ENCODE data around the gene DLGAP4.
"Not testable (repeated sequence)": the region's sequence is repeated elsewhere in the genome, so short reads cannot be mapped to it uniquely, and the experiment has no call there.

DLGAP4 gene

GRCh38 chr20:36487069-36487468 is 180.9 kb downstream of the DLGAP4 start:
- FAIRE-seq (no peak), DNase-seq (ENCODE audit: insufficient read length, low spot score) (no peak)

GRCh38 chr20:36490191-36490590 is 184.1 kb downstream of the DLGAP4 start:
- DNase-seq (ENCODE audit: insufficient read length, low spot score) (no peak), FAIRE-seq (no peak)

- peak; percentile 84 for FAIRE-seq
Observed at GRCh38 chr20:36491901-36492617, 185.9 kb downstream of the DLGAP4 start.

GRCh38 chr20:36493051-36493800 is 187.1 kb downstream of the DLGAP4 start:
- peak; percentile 21 for FAIRE-seq
- no peak for DNase-seq (ENCODE audit: insufficient read length, low spot score)

More at GRCh38 chr20:36491901-36492617, 185.9 kb downstream of the DLGAP4 start:
- peak; percentile 62 for DNase-seq (ENCODE audit: insufficient read length, low spot score)

- DNase-seq (ENCODE audit: insufficient read length, low spot score) (no peak), FAIRE-seq (no peak)
Observed at GRCh38 chr20:36493801-36494114, 187.6 kb downstream of the DLGAP4 start.

GRCh38 chr20:36496707-36497669 is 190.8 kb downstream of the DLGAP4 start:
- FAIRE-seq: no peak
- no peak for DNase-seq (ENCODE audit: insufficient read length, low spot score)

GRCh38 chr20:36497856-36498255 is 191.7 kb downstream of the DLGAP4 start:
- DNase-seq (ENCODE audit: insufficient read length, low spot score): no peak
- FAIRE-seq: no peak

- DNase-seq (ENCODE audit: insufficient read length, low spot score) (no peak), FAIRE-seq (no peak)
Observed at GRCh38 chr20:36498386-36499179, 192.4 kb downstream of the DLGAP4 start.

GRCh38 chr20:36499211-36499610 is 193.1 kb downstream of the DLGAP4 start:
- no peak for DNase-seq (ENCODE audit: insufficient read length, low spot score)
- no peak for FAIRE-seq

GRCh38 chr20:36499723-36500501 is 193.8 kb downstream of the DLGAP4 start:
- DNase-seq (ENCODE audit: insufficient read length, low spot score): no peak
- no peak for FAIRE-seq

GRCh38 chr20:36501367-36502006 is 195.3 kb downstream of the DLGAP4 start:
- DNase-seq (ENCODE audit: insufficient read length, low spot score) (no peak), FAIRE-seq (no peak)

- DNase-seq (ENCODE audit: insufficient read length, low spot score): no peak
- no peak for FAIRE-seq
Observed at GRCh38 chr20:36504295-36504694, 198.2 kb downstream of the DLGAP4 start.

GRCh38 chr20:36506253-36506652 is 200.1 kb downstream of the DLGAP4 start:
- FAIRE-seq: no peak

GRCh38 chr20:36507746-36508145 is 201.6 kb downstream of the DLGAP4 start:
- FAIRE-seq: no peak
- no peak for DNase-seq (ENCODE audit: insufficient read length, low spot score)

More at GRCh38 chr20:36506253-36506652, 200.1 kb downstream of the DLGAP4 start:
- DNase-seq (ENCODE audit: insufficient read length, low spot score): no peak

- DNase-seq (ENCODE audit: insufficient read length, low spot score): no peak
- no peak for FAIRE-seq
Observed at GRCh38 chr20:36519012-36519719, 213.0 kb downstream of the DLGAP4 start.

GRCh38 chr20:36519944-36520343 is 213.8 kb downstream of the DLGAP4 start:
- FAIRE-seq: no peak

GRCh38 chr20:36521526-36521925 is 215.4 kb downstream of the DLGAP4 start:
- FAIRE-seq: no peak
- DNase-seq (ENCODE audit: insufficient read length, low spot score): no peak

More at GRCh38 chr20:36519944-36520343, 213.8 kb downstream of the DLGAP4 start:
- DNase-seq (ENCODE audit: insufficient read length, low spot score): no peak

- not testable (repeated sequence) for DNase-seq (ENCODE audit: insufficient read length, low spot score); FAIRE-seq
Observed at GRCh38 chr20:36522412-36522811, 216.3 kb downstream of the DLGAP4 start.
